SK-N-SH (cell line): Measurements from ENCODE around the gene NT5C1B. TPM values are rescaled to one million over a fixed set of nuclear protein-coding genes. Genes with fewer than 3 reads are reported as not detected.

ENCODE experiments used
- CTCF ChIA-PET: fragments of 300-600, 350-600 bp; formaldehyde crosslinking; extraction: SDS; loops from one replicate; lab custom pipeline; 2021; lab: Yijun Ruan, JAX
- POLR2A ChIA-PET: fragments of 350-600 bp; sonication (Branson Sonifier 250); formaldehyde crosslinking; extraction: SDS; loops from one replicate; lab custom pipeline; 2020; ENCODE audit warnings: antibody characterized with exemption, inconsistent platforms; lab: Yijun Ruan, JAX
- DNase-seq: peaks from one replicate; pipeline ENCODE4 v3.0.0; 2012
- H2AFZ ChIP-seq: fragments of 200-600 bp; sonication (generic); 2 replicates; pipeline ENCODE4 v1.8.1; 2016; ENCODE audit warnings: antibody characterized with exemption, mild to moderate bottlenecking, low read depth
- H3F3A ChIP-seq: fragments of 200-600 bp; sonication (generic); replicated peaks from 2 replicates; pipeline ENCODE3; 2016; ENCODE audit warnings: antibody characterized with exemption, mild to moderate bottlenecking; ENCODE audit not compliant: insufficient read depth
- H3K27ac ChIP-seq, 2 experiments: fragments of 200-500 bp in 1 of 2; fragments of 200-600 bp in 1 of 2; sonication (Bioruptor generic) in 1 of 2; sonication (generic), shearing (Covaris generic) in 1 of 2; 2 replicates each; pipeline versions ENCODE4 v1.5.1 to v1.6.1; 2014 to 2016; ENCODE audit warnings: low read depth in 2 of 2, inconsistent platforms in 1 of 2, low read length in 1 of 2, mild to moderate bottlenecking in 1 of 2, mixed read lengths in 1 of 2
- H3K27me3 ChIP-seq: fragments of 200-600 bp; sonication (generic), shearing (Covaris generic); 2 replicates; pipeline ENCODE4 v1.6.1; 2016; ENCODE audit warnings: mixed run types; ENCODE audit not compliant: insufficient read depth
- H3K36me3 ChIP-seq, 2 experiments: fragments of 200-500 bp in 1 of 2; fragments of 200-600 bp in 1 of 2; sonication (Bioruptor generic) in 1 of 2; sonication (generic) in 1 of 2; replicated peaks in 1 of 2; 2 replicates each; pipeline versions ENCODE3 to v1.5.1; 2014 to 2016; ENCODE audit warnings: low read length in 1 of 2, mild to moderate bottlenecking in 1 of 2; ENCODE audit not compliant: insufficient read depth in 2 of 2, control insufficient read depth in 1 of 2
- H3K4me1 ChIP-seq, 2 experiments: fragments of 200-500 bp in 1 of 2; fragments of 200-600 bp in 1 of 2; sonication (Bioruptor generic) in 1 of 2; sonication (generic), shearing (Covaris generic) in 1 of 2; 2 replicates each; pipeline versions ENCODE4 v1.5.1 to v1.6.1; 2014 to 2016; ENCODE audit warnings: low read depth in 1 of 2, low read length in 1 of 2, mixed run types in 1 of 2; ENCODE audit not compliant: insufficient read depth in 2 of 2, control insufficient read depth in 1 of 2
- H3K4me2 ChIP-seq: fragments of 200-600 bp; sonication (generic), shearing (Covaris generic); 2 replicates; pipeline ENCODE4 v1.6.1; 2017; ENCODE audit warnings: mixed run types
- H3K4me3 ChIP-seq, 2 experiments: fragments of 200-500 bp in 1 of 2; fragments of 200-600 bp in 1 of 2; sonication (Bioruptor generic) in 1 of 2; sonication (generic), shearing (Covaris generic) in 1 of 2; 2 replicates each; pipeline versions ENCODE4 v1.5.1 to v1.8.1; 2014 to 2016; ENCODE audit warnings: low read depth in 2 of 2, inconsistent platforms in 1 of 2, low read length in 1 of 2, mild to moderate bottlenecking in 1 of 2, mixed read lengths in 1 of 2, moderate library complexity in 1 of 2
- H3K79me2 ChIP-seq: fragments of 200-600 bp; sonication (generic); 2 replicates; pipeline ENCODE4 v1.8.1; 2017; ENCODE audit warnings: mild to moderate bottlenecking; ENCODE audit not compliant: insufficient read depth
- H3K9ac ChIP-seq: fragments of 200-600 bp; sonication (generic); 2 replicates; pipeline ENCODE4 v1.6.1; 2017; ENCODE audit warnings: mixed run types
- H3K9me2 ChIP-seq: fragments of 200-600 bp; sonication (generic); 2 replicates; pipeline ENCODE4 v1.6.1; 2017; ENCODE audit warnings: mixed run types
- H3K9me3 ChIP-seq: fragments of 200-600 bp; sonication (generic); 2 replicates; pipeline ENCODE4 v1.6.1; 2017; ENCODE audit warnings: mixed run types, mild to moderate bottlenecking, moderate library complexity
- H4K20me1 ChIP-seq: fragments of 200-600 bp; sonication (generic); 2 replicates; pipeline ENCODE4 v1.6.1; 2017; ENCODE audit warnings: mild to moderate bottlenecking, mixed run types; ENCODE audit not compliant: insufficient read depth
- ELF1 ChIP-seq: IDR thresholded peaks from 2 replicates; pipeline ENCODE4 v1.4.0; 2012
- EP300 ChIP-seq, 2 experiments: IDR thresholded peaks; 2 replicates each; pipeline versions ENCODE4 v1.4.0 to v1.6.1; 2012; ENCODE audit warnings: borderline replicate concordance in 1 of 2, low read depth in 1 of 2, low read length in 1 of 2
- FOSL2 ChIP-seq: IDR thresholded peaks from 2 replicates; pipeline ENCODE4 v1.4.0; 2012; ENCODE audit warnings: low read depth, mild to moderate bottlenecking, moderate library complexity, borderline replicate concordance
- FOXJ3 ChIP-seq: sonication (generic); formaldehyde crosslinking; IDR thresholded peaks from 2 replicates; pipeline ENCODE4 v1.5.1; 2020; ENCODE audit warnings: mild to moderate bottlenecking, missing genetic modification reagents
- FOXM1 ChIP-seq: IDR thresholded peaks from 2 replicates; pipeline ENCODE4 v1.4.0; 2012; ENCODE audit warnings: low read depth, mild to moderate bottlenecking
- GABPA ChIP-seq: IDR thresholded peaks from 2 replicates; pipeline ENCODE4 v1.4.0; 2012; ENCODE audit warnings: low read depth, mild to moderate bottlenecking
- GATA2 ChIP-seq: sonication (generic); formaldehyde crosslinking; IDR thresholded peaks from 2 replicates; pipeline ENCODE4 v1.5.0; 2020; ENCODE audit warnings: mild to moderate bottlenecking, missing genetic modification reagents
- MAX ChIP-seq: IDR thresholded peaks from 2 replicates; pipeline ENCODE4 v1.4.0; 2012; ENCODE audit warnings: low read depth
- NRF1 ChIP-seq: IDR thresholded peaks from 2 replicates; pipeline ENCODE4 v1.6.1; 2012; ENCODE audit warnings: low read depth, mild to moderate bottlenecking, low read length
- PBX3 ChIP-seq: IDR thresholded peaks from 2 replicates; pipeline ENCODE4; 2012
- POLR2AphosphoS5 ChIP-seq: IDR thresholded peaks from 2 replicates; pipeline ENCODE4 v1.6.1; 2012; ENCODE audit warnings: low read depth, low read length
- REST ChIP-seq: IDR thresholded peaks from 2 replicates; pipeline ENCODE4 v1.6.1; 2012; ENCODE audit warnings: mild to moderate bottlenecking, low read depth, low read length, moderate library complexity
- RXRA ChIP-seq: IDR thresholded peaks from 2 replicates; pipeline ENCODE4 v1.4.0; 2012; ENCODE audit warnings: low read depth, mild to moderate bottlenecking, borderline replicate concordance
- SIN3A ChIP-seq: IDR thresholded peaks from 2 replicates; pipeline ENCODE4 v1.6.1; 2012; ENCODE audit warnings: low read depth, mild to moderate bottlenecking, low read length, moderate library complexity, borderline replicate concordance
- TCF12 ChIP-seq: IDR thresholded peaks from 2 replicates; pipeline ENCODE4 v1.4.0; 2012
- TEAD4 ChIP-seq: IDR thresholded peaks from 2 replicates; pipeline ENCODE4 v1.4.0; 2012; ENCODE audit warnings: mild to moderate bottlenecking, borderline replicate concordance; ENCODE audit not compliant: insufficient read depth
- YY1 ChIP-seq: IDR thresholded peaks from 2 replicates; pipeline ENCODE4 v1.4.0; 2012; ENCODE audit warnings: low read depth, mild to moderate bottlenecking
- ZBTB33 ChIP-seq: IDR thresholded peaks from 2 replicates; pipeline ENCODE4 v1.4.0; 2012; ENCODE audit warnings: low read depth, borderline replicate concordance
- WGBS: methylation state at CpG from one replicate; pipeline ENCODE4 v1.1.6; 2017; ENCODE audit warnings: low lambda C conversion rate; 5-methylcytosine and 5-hydroxymethylcytosine counted together
- polyA plus RNA-seq, 3 experiments: library from polyadenylated mRNA; depleted of rRNA; stranded (reverse); fragments of >200 nt; gene quantifications; 2 replicates each; pipeline ENCODE4 v1.2.3, GENCODE V29; 2012

Gene NT5C1B
- polyA plus RNA-seq, 1 of the 3 experiments (the other 2 are of a cell fraction) = not detected

GRCh38 chr2:18514526-18515461 lies 74.6 kb downstream of the NT5C1B start:
- H3K27me3 ChIP-seq = no peaks in the 10 kb centered on the region
- H3K9ac ChIP-seq = no peak overlapping the region; the same call in 1 of the 2 replicates
- H3K4me2 ChIP-seq = 0 out of 2 replicates have a peak overlapping the region, but pooled peaks have one; percentile 4
- peaks cover 20% of the 10 kb centered on the region for H3F3A ChIP-seq
- peak overlapping the region; percentile 22 for H2AFZ ChIP-seq
- WGBS = 81% methylated on average over 4 of the region's 4 CpGs
- CTCF ChIA-PET = interaction anchor here (0.6 to 1.1 kb wide), 5 partner anchors 24 to 846 kb away, joined by 3 read pairs; no protein-coding TSS in a partner anchor
- no peak for TF ChIP-seq TCF12
- no peak for TF ChIP-seq POLR2AphosphoS5
- TF ChIP-seq YY1 = no peak
- TF ChIP-seq REST = no peak
- TF ChIP-seq GATA2 (CRISPR knock-in tag) = no peak
- TF ChIP-seq GABPA = no peak
- TF ChIP-seq EP300 (IDR thresholded peaks at IDR 0.05; ENCODE audit: borderline replicate concordance in 1 of 2, low read depth in 1 of 2, low read length in 1 of 2) = no peak
- TF ChIP-seq RXRA = no peak
- TF ChIP-seq MAX = no peak
- TF ChIP-seq TEAD4 = no peak
- no peak for TF ChIP-seq FOSL2
- TF ChIP-seq ELF1 = no peak
- TF ChIP-seq PBX3 = no peak
- no peak for TF ChIP-seq FOXJ3 (CRISPR knock-in tag)
- TF ChIP-seq SIN3A = no peak
- TF ChIP-seq ZBTB33 = no peak
- TF ChIP-seq FOXM1 = no peak
- TF ChIP-seq NRF1 = no peak
- H3K36me3 ChIP-seq = no peaks in the 10 kb centered on the region
- H3K79me2 ChIP-seq = no peaks in the 10 kb centered on the region
- DNase-seq = peak; percentile 39
- no peaks in the 10 kb centered on the region for H3K9me2 ChIP-seq
- peaks cover 4% of the 10 kb centered on the region; the same call in 1 of the 2 replicates for H3K9me3 ChIP-seq
- no peak overlapping the region for H3K4me3 ChIP-seq
- POLR2A ChIA-PET = no interaction called here
- no peaks in the 10 kb centered on the region for H4K20me1 ChIP-seq
- peaks cover 16 to 26% of the 10 kb centered on the region in 2 experiments for H3K4me1 ChIP-seq
- H3K27ac ChIP-seq = peak overlapping the region; percentile 24 to 62; a peak in 3 of 4 replicates
